AG09319 (cell line): ENCODE measurements around the gene PGGT1B.

Experiments used
- DNase-seq: peaks from one replicate; pipeline ENCODE4 v3.0.0-alpha.2; 2010; ENCODE audit warnings: low read depth; ENCODE audit errors: extremely low read depth
- CTCF ChIP-seq: IDR thresholded peaks from 2 replicates; pipeline ENCODE4 v1.5.1; 2011; ENCODE audit warnings: low read depth, mild to moderate bottlenecking, inconsistent platforms, low read length, moderate library complexity

The PGGT1B gene

GRCh38 chr5:115170134-115170928 is 92.3 kb downstream of the PGGT1B start:
- no peak for TF ChIP-seq CTCF
- DNase-seq: no peak

- TF ChIP-seq CTCF: peak; percentile 18
- DNase-seq: peak; percentile 59
Observed at GRCh38 chr5:115169487-115170133, 93.1 kb downstream of the PGGT1B start, which contains the start of gene TRIM36. Gene TRIM36 (minus strand): TSS chr5:115169908. CDS start chr5:115169634, 274 bp downstream.

GRCh38 chr5:115168829-115169486 is 93.7 kb downstream of the PGGT1B start:
- no peak for DNase-seq
- TF ChIP-seq CTCF: no peak

GRCh38 chr5:115166744-115167393 is 95.8 kb downstream of the PGGT1B start:
- DNase-seq: no peak
- TF ChIP-seq CTCF: no peak

GRCh38 chr5:115165790-115166189 is 96.9 kb downstream of the PGGT1B start:
- TF ChIP-seq CTCF: no peak
- DNase-seq: no peak

GRCh38 chr5:115160975-115161475 is 101.7 kb downstream of the PGGT1B start:
- DNase-seq: no peak
- TF ChIP-seq CTCF: no peak
